ENCODE results near the gene ADRA2C.

The ADRA2C gene

GRCh38 chr4:3766036-3766784, at the start of gene ADRA2C:
Gene ADRA2C (plus strand): TSS chr4:3766385. CDS start chr4:3766607, 222 bp downstream.
- no peak for DNase-seq

- DNase-seq: no peak
Measured at GRCh38 chr4:3716631-3717235, 49.5 kb upstream of the ADRA2C start.

- DNase-seq: no peak
Measured at GRCh38 chr4:3717241-3717640, 48.9 kb upstream of the ADRA2C start.

GRCh38 chr4:3718462-3718861, 47.7 kb upstream of the ADRA2C start:
- DNase-seq: no peak

GRCh38 chr4:3719191-3719590, 47.0 kb upstream of the ADRA2C start:
- no peak for DNase-seq

GRCh38 chr4:3719836-3720235, 46.3 kb upstream of the ADRA2C start:
- DNase-seq: no peak

GRCh38 chr4:3720466-3720865, 45.7 kb upstream of the ADRA2C start:
- no peak for DNase-seq

- no peak for DNase-seq
Measured at GRCh38 chr4:3721186-3721585, 45.0 kb upstream of the ADRA2C start.

GRCh38 chr4:3721627-3722026, 44.6 kb upstream of the ADRA2C start:
- DNase-seq: no peak

GRCh38 chr4:3722446-3723231, 43.5 kb upstream of the ADRA2C start:
- DNase-seq: no peak

- DNase-seq: no peak
Measured at GRCh38 chr4:3723232-3723642, 42.9 kb upstream of the ADRA2C start.

GRCh38 chr4:3724319-3725231, 41.6 kb upstream of the ADRA2C start:
- no peak for DNase-seq

GRCh38 chr4:3725936-3726870, 40.0 kb upstream of the ADRA2C start:
- DNase-seq: no peak

- DNase-seq: no peak
Measured at GRCh38 chr4:3727847-3728469, 38.2 kb upstream of the ADRA2C start.

- DNase-seq: no peak
Measured at GRCh38 chr4:3729188-3729881, 36.9 kb upstream of the ADRA2C start.

GRCh38 chr4:3729882-3730226, 36.3 kb upstream of the ADRA2C start:
- DNase-seq: no peak

- DNase-seq: no peak
Measured at GRCh38 chr4:3730422-3731190, 35.6 kb upstream of the ADRA2C start.

GRCh38 chr4:3732076-3733028, 33.8 kb upstream of the ADRA2C start:
- DNase-seq: no peak

GRCh38 chr4:3733195-3733594, 33.0 kb upstream of the ADRA2C start:
- no peak for DNase-seq

Data from activated CD4-positive, alpha-beta T cell treated with anti-CD3 and anti-CD28 coated beads, Interleukin-2, amount 50 U/mL, for 16 hours (primary cell).